ENCODE measurements around the gene HNRNPA0.

Gene HNRNPA0

DNA sequence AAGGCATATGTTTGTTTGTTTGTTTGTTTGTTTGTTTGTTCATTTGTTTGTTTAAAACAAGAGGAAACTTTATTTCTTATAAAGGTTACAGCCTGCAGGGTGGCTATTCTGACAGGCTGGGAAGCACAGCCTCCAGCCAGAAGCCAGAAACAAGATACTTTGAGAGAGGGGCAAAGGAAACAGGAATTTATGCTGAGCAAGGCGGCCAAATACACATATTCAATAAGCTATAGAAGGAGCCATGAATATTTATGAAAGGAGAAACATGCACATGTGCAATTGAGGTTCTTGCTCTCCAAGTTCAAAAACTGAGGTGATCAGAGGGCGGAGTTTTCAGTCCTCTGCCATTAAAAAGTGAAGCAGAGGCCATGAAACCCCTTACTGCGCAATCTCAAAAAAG lies 37.8 kb downstream of the HNRNPA0 start:
- no peak for DNase-seq

DNA sequence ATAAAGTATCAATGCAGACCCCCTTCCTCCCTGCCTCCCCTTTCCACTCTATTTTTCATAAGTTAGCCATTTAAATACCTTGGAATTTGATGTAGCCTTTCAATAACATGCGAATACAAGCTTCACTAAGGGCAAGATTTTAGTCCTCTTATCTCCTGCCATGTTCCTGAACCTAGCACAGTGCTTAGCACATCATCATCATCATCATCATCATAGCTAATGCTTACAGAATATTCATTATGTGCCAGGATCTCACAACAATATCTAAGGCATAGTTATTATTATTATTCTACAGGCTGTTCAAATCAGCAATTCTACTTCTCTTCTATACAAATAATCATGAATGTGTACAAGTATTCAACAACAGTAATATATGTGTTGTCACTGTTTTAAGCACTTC lies 38.7 kb downstream of the HNRNPA0 start:
- DNase-seq, result no peak

DNA sequence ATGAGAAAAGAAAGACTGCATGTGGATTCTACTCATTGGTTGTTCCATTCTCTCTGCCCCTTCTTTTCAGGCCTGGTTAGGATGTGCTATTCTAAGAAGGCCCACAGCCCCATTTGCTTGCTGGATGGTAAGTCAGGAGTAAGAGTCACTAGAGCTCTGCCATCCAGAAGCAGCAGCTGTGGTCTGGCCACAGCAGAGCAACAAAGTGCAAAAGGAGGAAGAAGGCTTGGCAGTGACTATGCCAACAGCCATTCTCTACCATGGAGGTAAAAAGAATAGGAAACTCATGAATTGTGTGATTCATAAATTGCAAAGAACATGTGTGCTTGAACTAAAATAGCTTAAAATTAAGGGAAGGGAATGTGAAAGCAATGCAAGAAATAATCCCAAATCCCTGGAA lies 39.2 kb downstream of the HNRNPA0 start:
- DNase-seq, result no peak

DNA sequence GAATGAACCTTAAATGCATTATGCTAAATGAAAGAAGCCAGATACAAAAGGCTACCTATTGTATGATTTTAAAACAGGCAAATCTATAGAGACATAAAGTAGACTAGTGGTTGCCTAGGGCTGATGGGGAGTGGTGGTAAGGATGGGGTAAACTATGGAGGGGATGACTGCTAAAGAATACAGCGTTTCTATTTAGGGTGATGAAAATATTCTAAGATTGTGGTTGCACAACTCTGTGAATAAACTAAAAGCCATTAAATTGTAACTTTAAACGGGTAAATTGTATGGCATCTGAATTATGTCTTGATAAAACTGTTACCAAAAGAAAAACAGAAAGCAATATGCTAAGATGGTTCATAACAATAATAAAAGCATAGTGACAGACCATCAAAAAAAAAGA lies 39.7 kb downstream of the HNRNPA0 start:
- DNase-seq, result no peak

DNA sequence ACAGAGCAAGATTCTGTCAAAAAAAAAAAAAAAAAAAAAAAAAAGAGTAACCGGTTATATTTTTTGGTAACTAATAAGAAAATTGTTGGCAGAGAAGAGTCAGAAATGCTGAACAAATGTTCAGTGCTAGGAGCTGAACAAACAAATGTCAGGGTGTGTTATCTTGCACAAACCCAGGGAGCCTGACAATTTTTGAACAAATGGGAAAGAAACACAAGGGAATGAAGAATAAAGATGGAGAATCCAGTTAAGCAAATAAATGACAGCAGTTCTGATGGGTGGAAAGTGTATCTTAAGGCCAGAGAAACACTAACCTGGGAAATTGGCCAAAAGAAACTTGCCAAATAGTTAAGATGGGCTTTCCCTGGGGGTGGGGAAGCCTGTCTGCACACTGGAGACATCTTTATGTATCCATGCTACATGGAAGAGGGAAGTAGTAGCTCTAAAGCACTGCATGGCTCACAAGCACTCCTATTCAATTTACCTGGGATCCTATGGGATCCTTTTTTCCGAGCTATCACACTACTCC lies 42.0 kb downstream of the HNRNPA0 start:
- no peak for DNase-seq

DNA sequence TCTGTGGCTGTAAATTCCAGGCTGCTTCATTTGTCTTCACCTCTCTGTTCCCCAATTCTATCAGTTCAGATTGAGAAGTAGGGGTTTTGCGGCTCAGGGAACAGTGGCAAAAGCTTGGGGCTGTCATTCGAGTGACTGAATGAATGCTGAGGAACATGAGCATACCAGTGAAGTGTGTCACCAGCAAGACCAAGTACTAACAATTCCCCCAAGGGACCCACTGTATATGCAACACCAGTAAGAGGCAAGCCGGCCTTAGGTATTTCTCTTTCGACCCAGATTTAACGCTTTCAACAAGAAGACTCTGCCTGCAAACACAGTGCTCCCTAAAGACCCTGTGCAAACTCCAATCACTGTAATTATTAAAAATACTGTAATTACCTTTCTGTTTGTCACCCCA lies 44.1 kb downstream of the HNRNPA0 start:
- DNase-seq, result no peak

DNA sequence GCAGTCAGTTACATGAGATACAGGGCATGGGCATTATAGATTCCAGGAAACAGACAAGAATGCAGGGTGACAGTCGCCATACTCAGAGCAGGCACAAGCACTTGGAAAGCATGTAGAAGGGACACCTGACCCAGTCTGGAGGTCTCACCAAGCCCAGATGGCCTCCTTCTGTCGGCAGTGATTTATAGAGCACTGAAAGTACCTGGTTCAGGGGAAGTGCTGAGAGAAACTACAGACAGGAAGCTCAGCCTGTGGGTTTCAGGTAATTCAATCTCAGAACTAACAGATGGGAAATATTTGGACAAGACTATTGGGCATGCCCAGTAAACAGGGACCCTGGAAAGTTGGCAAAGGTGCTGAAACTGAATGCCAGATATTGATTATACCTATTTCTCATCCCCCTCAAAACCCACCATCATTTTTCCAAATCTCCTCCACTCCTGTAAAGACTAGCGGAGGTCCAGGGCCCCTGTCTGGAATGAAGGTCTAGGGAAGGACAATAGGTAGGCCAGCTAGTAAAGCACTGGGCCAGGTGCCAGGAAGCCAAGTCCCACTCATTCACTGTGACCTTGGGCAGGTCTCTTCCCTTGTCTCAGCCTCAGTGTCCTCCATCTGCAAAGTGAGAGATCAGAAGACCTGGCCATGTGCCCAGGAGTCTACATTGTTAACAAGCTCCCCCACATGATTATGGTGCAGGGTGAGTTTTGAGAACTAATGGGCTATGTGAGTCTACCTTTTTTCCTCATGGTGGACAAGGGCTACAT lies 45.2 kb downstream of the HNRNPA0 start:
- DNase-seq, result no peak

DNA sequence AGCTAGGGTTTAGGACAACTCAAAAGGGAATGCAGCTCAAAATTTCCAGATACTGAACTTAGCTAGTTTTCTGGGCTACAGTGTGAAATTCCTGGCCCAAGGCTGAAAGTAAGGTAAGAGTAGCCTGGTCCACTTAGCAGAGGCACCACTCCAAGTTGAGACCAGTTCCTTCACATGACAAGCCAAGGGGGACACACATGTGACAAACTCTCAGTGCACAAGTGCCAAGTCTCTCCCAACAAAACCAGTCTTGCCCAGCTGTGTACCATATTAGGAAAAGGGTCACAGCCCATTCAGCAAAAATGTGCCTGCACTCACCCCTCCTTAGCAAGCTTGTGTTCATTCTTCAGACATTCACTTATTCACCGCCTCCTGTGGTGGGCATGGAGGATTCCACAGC lies 46.1 kb downstream of the HNRNPA0 start:
- no peak for DNase-seq

DNA sequence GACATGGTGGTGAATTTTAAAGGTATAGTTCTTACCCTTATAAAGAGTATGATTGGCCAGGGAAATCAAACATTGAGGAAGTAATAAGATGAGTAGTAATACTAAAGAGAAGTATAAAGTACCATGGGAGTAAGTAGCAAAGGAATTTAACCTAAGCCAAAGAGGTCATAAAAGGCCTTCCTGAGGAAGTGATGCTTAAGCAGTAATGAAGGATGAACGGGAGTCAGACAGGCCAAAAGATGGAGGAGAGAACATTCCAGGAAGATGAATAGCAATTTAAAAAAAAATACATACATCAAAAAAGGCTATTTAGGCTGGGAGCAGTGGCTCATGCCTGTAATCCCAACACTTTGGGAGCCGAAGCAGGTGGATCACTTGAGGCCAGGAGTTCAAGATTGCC lies 47.3 kb downstream of the HNRNPA0 start:
- no peak for DNase-seq

DNA sequence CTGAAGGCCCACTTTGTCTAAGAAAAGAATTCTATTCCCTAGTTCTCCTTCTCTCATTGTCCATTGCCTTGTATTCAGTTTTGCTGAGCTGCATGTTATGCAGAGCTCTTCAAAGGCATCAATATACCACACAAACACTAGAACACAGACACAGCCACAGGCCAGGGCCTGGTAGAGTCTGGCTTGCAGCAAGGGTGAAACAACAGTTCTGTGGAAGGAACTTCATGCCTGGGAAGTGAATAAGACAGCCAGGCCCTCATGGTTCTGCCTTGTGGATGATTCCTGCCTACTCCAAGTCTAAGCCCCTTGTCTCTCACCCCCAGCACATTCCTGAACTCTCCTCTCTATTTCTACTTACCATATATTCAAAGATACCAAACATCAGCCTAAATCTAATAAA lies 49.1 kb downstream of the HNRNPA0 start:
- DNase-seq, result no peak

DNA sequence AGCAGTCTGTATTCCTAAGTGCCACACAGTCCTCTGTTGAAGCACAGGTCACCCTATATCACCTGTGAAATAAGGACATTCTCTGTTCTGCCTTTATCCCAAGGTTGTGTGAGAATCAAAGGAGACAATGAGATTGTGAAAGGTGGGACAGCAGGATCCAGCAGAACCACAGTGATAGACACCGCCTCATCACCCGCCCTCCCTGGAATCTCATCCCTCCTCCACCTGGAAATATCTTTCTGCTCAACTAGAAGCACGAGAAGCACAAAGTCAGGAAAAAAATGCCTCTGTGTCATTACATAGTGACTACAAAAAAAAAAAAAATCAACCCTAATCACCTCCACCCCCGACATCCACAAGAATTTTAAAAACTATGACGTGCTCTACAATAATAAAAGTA lies 50.6 kb downstream of the HNRNPA0 start:
- no peak for DNase-seq

DNA sequence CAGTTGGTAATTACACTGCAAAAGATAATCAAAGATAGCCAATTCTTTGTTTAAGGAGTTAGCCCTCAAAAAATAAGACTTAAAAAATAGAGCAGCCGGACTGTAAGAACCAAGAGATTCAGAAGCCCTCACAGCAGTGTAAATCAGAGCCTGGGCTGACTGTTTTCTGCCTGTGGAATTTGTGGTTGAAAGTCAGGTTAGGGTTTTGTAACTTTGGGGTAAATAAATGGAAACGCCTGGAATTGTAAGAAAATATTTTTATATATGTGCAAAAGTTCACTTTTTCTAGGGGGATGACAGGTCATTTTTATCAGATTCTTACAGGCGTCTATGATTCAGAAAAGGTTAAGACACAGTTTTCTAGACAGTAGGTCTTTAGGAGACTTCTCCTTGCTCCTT lies 53.9 kb downstream of the HNRNPA0 start:
- no peak for DNase-seq

DNA sequence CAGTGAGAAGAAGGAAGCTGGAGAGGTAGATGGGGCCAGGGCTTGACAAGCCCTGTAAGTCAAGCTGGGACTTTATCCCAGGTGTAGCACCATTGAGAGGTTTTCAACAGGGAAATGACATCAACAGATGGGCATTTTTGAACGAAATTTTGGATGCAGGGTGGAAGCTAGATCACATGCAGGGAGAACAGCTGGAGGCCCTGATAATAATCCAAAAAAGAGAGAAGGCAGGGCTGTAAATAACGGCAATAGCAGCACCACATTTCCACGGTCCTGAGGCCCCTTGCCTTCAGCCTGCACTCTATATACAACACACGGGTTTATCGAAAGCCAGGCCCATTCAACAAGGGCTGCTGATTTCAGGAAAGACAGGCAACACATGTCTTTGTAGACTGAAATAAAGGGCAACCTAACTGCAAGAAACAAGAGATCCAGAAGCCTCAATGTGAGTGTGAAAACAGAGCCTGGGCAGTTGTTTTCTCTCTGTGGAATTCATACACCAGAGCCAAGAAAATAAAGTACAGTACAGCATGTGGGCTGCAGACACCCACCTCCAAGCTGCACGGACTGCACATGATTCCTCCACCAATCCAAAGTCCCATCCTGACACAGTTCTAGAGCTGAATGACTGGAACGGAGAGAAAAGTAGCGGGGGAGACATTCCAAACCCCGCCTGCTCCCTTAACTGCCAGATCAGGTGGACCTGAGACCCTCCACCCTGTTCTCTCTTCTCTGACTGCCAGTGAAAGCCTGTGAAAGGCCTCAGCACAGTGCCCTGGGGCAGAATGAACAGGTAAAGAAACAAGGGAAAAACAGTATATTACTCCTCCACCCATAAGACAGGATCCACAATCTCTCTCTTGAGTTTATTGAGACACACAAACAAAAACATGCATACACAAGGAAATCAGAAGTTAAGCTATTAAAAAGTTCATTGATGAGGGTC lies 54.6 kb downstream of the HNRNPA0 start:
- no peak for DNase-seq

DNA sequence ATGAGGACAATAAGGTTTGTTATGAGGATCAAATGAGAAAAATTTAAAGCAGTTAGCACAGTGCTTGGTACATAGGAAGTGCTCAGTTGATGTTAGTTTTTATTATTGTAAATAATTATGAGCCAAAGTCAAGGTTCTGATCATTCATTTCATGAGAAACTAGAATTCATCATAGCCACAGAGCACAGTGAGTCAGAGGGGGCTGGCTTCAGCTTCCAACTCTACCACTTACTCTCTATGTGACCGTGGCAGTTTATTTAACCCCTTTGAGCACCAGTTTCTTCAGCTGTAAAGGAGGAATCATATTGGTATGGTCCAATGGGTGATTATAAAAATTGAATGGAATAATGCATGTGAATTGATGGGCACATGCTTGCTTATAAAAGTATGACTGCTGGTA lies 57.7 kb downstream of the HNRNPA0 start:
- DNase-seq, result peak; percentile 67

DNA sequence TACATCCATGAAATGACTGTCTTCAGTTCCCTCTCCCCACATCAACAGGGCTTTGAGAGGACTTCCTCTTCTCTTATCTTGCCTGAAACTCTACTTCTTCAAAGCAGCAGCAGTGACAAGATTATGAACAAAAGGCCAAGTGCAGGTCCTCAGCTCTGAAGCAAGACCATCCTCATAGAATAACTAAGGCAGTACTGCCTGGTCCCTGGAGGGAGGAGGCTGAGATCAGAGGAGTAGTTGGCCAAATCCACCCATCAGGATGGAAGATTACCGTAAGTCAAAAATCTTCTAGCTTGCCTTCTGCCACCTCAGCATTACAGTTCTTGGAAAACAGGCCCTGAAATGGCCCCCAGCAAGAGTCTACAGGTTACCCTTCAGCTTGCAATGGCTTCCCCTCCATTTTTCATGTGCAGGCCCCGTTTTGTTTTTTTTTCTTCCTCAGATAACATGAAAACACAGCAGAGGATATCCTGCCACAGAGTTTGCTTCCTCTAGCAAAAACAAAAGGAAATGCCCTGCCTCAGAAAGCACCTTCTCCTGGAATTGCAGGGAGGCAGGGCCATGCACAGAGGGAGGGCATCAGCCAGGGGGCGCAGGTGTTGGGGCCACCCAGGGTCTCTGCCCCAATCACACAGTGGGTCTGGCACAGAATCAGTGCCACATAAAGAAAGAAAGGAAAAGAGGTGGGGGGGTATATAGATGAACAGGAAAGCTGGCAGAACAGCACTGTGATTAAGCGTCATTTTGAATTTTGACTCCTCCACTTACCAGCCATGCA lies 58.3 kb downstream of the HNRNPA0 start:
- DNase-seq, result peak; percentile 5

Data from activated CD4-positive, alpha-beta T cell treated with anti-CD3 and anti-CD28 coated beads for 48 hours (primary cell).